Suprapubic skin (tissue), 3 donors: ENCODE measurements around the gene CASP9.
"Not testable (repeated sequence)": the region's sequence is repeated elsewhere in the genome, so short reads cannot be mapped to it uniquely, and the experiment has no call there.

Experiments used
- CTCF ChIP-seq, 2 donors: fragments of 200-600 bp in 1 of 2; fragments of 450-650 bp in 1 of 2; sonication (generic) in 1 of 2; IDR thresholded peaks; one replicate each; pipeline ENCODE4 v1.5.1; 2016 to 2019; ENCODE audit warnings: antibody characterized with exemption in 2 of 2, mild to moderate bottlenecking in 1 of 2, moderate library complexity in 1 of 2
- EP300 ChIP-seq: sonication (generic); formaldehyde crosslinking; IDR thresholded peaks from one replicate; pipeline ENCODE4 v1.6.1; 2017; ENCODE audit warnings: antibody characterized with exemption

DNA sequence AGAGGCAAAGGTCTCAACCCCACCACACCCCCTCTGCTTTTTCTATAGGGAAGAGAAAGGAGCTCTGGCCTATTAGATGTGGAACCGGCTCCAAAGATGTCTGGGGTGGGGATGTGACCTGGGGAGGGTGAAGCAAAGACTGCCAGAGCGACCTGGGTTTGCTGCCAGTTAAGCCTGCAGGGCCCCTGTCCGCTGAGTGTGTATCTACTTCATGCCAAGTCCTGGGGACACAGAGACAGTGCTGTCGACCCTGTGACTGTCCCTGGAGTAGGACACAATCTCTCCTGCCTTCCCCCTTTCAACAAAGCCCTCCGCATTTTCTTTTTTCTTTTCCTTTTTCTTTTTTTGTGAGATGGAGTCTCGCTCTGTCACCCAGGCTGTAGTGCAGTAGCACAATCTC lies 41.6 kb downstream of the CASP9 start:
- TF ChIP-seq CTCF (IDR thresholded peaks at IDR 0.05); EP300: not testable (repeated sequence)
